Hypothalamus (tissue), 51 donors: Measurements from ENCODE around the gene FKBP9.

ENCODE experiments used
- DNase-seq, 51 donors: peaks; one replicate each; lab custom pipeline; 2025; lab: John Stamatoyannopoulos, UW

FKBP9 gene

GRCh38 chr7:33054261-33054964, 97.2 kb downstream of the FKBP9 start:
- no peak for DNase-seq

GRCh38 chr7:33055158-33055557, 97.9 kb downstream of the FKBP9 start:
- DNase-seq: no peak
